HCT116 (cell line): Measurements from ENCODE around the gene ACAP2. TPM values are rescaled to one million over a fixed set of nuclear protein-coding genes. Genes with fewer than 3 reads are reported as not detected.

Experiments
- ATAC-seq: fragments of 200-7000 bp; cut with Tn5 transposase; 2 replicates; pipeline ENCODE4 v1.9.1; 2020; ENCODE audit warnings: mild to moderate bottlenecking, moderate library complexity
- BruUV-seq: library from RNA; stranded (reverse); fragments of 400-500 nt; replicated peaks from 2 replicates; lab custom pipeline; 2021; lab: Mats Ljungman, UMichigan
- CTCF ChIA-PET: fragments of 300-600 bp; sonication (Branson Sonifier 250); formaldehyde crosslinking; loops from one replicate; lab custom pipeline; 2021; ENCODE audit warnings: antibody characterized with exemption; lab: Charles Lee
- POLR2A ChIA-PET: fragments of 300-600, 350-600 bp; sonication (Branson Sonifier 250); formaldehyde crosslinking; loops from one replicate; lab custom pipeline; 2021; ENCODE audit warnings: antibody characterized with exemption; lab: Charles Lee
- RAD21 ChIA-PET, 2 experiments: fragments of 300-600 bp; sonication (Branson Sonifier 250); formaldehyde crosslinking; loops; one replicate each; lab custom pipeline; 2023; ENCODE audit warnings: low total read pairs in 2 of 2; ENCODE audit not compliant: uncharacterized antibody in 2 of 2, unreplicated experiment in 2 of 2, low non-redundant PET in 1 of 2; lab: Charles Lee
- DNase-seq: peaks from one replicate; pipeline ENCODE4 v3.0.0-alpha.2; 2010; ENCODE audit warnings: low read depth, low spot score
- H2AFZ ChIP-seq: fragments of 200-600 bp; shearing (Covaris generic), sonication (generic); 2 replicates; pipeline ENCODE4 v1.6.1; 2017; ENCODE audit warnings: low read depth, mixed run types, mixed read lengths, antibody characterized with exemption, low read length; ENCODE audit not compliant: poor library complexity, severe bottlenecking
- H3K27ac ChIP-seq: 2 replicates; pipeline ENCODE4 v1.5.1; 2012; ENCODE audit warnings: low read depth, low read length
- H3K27me3 ChIP-seq: fragments of 200-600 bp; sonication (generic); 2 replicates; pipeline ENCODE4 v1.6.1; 2016; ENCODE audit warnings: mixed run types, low read length, mixed read lengths; ENCODE audit not compliant: insufficient read depth
- H3K36me3 ChIP-seq, 2 experiments: fragments of 200-500 bp in 1 of 2; fragments of 200-600 bp in 1 of 2; sonication (Bioruptor generic) in 1 of 2; sonication (generic) in 1 of 2; 2 replicates each; pipeline versions ENCODE4 v1.5.1 to v1.6.1; 2014 to 2016; ENCODE audit warnings: low read length in 2 of 2, inconsistent platforms in 1 of 2, mixed read lengths in 1 of 2, mixed run types in 1 of 2; ENCODE audit not compliant: insufficient read depth in 2 of 2, control insufficient read depth in 1 of 2
- H3K4me1 ChIP-seq, 2 experiments: fragments of 200-600 bp in 1 of 2; sonication (generic) in 1 of 2; 2 replicates each; pipeline versions ENCODE4 v1.5.1 to v1.6.1; 2012 to 2017; ENCODE audit warnings: low read length in 2 of 2, inconsistent platforms in 1 of 2, mild to moderate bottlenecking in 1 of 2, mixed read lengths in 1 of 2, mixed run types in 1 of 2, moderate library complexity in 1 of 2; ENCODE audit not compliant: insufficient read depth in 2 of 2, control insufficient read depth in 1 of 2
- H3K4me2 ChIP-seq: fragments of 200-600 bp; sonication (generic); 2 replicates; pipeline ENCODE4 v1.6.1; 2017; ENCODE audit warnings: mixed run types, low read length, mixed read lengths
- H3K4me3 ChIP-seq, 2 experiments: fragments of 200-600 bp in 1 of 2; sonication (generic) in 1 of 2; replicated peaks in 1 of 2; 2 replicates each; pipeline ENCODE4 v1.5.1; 2011 to 2016; ENCODE audit warnings: low read length in 2 of 2, control low read depth in 1 of 2, low read depth in 1 of 2, mild to moderate bottlenecking in 1 of 2, mixed read lengths in 1 of 2, mixed run types in 1 of 2
- H3K79me2 ChIP-seq: fragments of 200-600 bp; sonication (generic); 2 replicates; pipeline ENCODE4 v1.6.1; 2017; ENCODE audit warnings: mild to moderate bottlenecking, mixed run types, low read length, moderate library complexity, mixed read lengths; ENCODE audit not compliant: insufficient read depth
- H3K9ac ChIP-seq: fragments of 200-600 bp; sonication (generic); 2 replicates; pipeline ENCODE4 v1.6.1; 2016; ENCODE audit warnings: low read length, mixed read lengths
- H3K9me2 ChIP-seq: fragments of 200-600 bp; sonication (generic), shearing (Covaris generic); 2 replicates; pipeline ENCODE4 v1.6.1; 2017; ENCODE audit warnings: mixed run types, mild to moderate bottlenecking, moderate library complexity; ENCODE audit not compliant: insufficient read depth
- H3K9me3 ChIP-seq, 2 experiments: fragments of 200-500 bp in 1 of 2; fragments of 200-600 bp in 1 of 2; sonication (Bioruptor generic) in 1 of 2; sonication (generic) in 1 of 2; 2 replicates each; pipeline ENCODE4 v1.6.1; 2014 to 2017; ENCODE audit warnings: low read length in 2 of 2, mixed read lengths in 2 of 2, inconsistent platforms in 1 of 2, low read depth in 1 of 2, mild to moderate bottlenecking in 1 of 2, mixed run types in 1 of 2, moderate library complexity in 1 of 2; ENCODE audit not compliant: control insufficient read depth in 1 of 2, insufficient read depth in 1 of 2
- H4K20me1 ChIP-seq: fragments of 200-600 bp; sonication (generic), shearing (Covaris generic); 2 replicates; pipeline ENCODE4 v1.6.1; 2017; ENCODE audit warnings: mixed run types, mild to moderate bottlenecking, moderate library complexity; ENCODE audit not compliant: insufficient read depth
- CBX3 ChIP-seq: IDR thresholded peaks from 2 replicates; pipeline ENCODE4 v1.6.1; 2012; ENCODE audit warnings: low read depth
- CEBPB ChIP-seq: IDR thresholded peaks from 2 replicates; pipeline ENCODE4 v1.6.1; 2012; ENCODE audit warnings: low read depth
- EGR1 ChIP-seq: IDR thresholded peaks from 2 replicates; pipeline ENCODE4 v1.6.1; 2012; ENCODE audit warnings: low read depth
- ELF1 ChIP-seq: IDR thresholded peaks from 2 replicates; pipeline ENCODE4 v1.6.1; 2012; ENCODE audit warnings: low read depth, borderline replicate concordance
- EZH2 ChIP-seq: fragments of 200-600 bp; sonication (generic); IDR thresholded peaks from 2 replicates; pipeline ENCODE4 v1.6.1; 2017; ENCODE audit warnings: antibody characterized with exemption, mixed run types
- EZH2phosphoT487 ChIP-seq: fragments of 200-600 bp; IDR thresholded peaks from 2 replicates; pipeline ENCODE4 v1.6.1; 2018; ENCODE audit warnings: antibody characterized with exemption, borderline replicate concordance
- FOSL1 ChIP-seq: IDR thresholded peaks from 2 replicates; pipeline ENCODE4 v1.6.1; 2012; ENCODE audit warnings: low read depth
- JUND ChIP-seq: IDR thresholded peaks from 2 replicates; pipeline ENCODE4 v1.6.1; 2012
- POLR2AphosphoS5 ChIP-seq: IDR thresholded peaks from 2 replicates; pipeline ENCODE4 v1.6.1; 2011; ENCODE audit warnings: mild to moderate bottlenecking, low read depth, low read length, moderate library complexity
- REST ChIP-seq: IDR thresholded peaks from 2 replicates; pipeline ENCODE4 v1.6.1; 2012; ENCODE audit warnings: low read depth
- SIN3A ChIP-seq: IDR thresholded peaks from 2 replicates; pipeline ENCODE4 v1.6.1; 2012; ENCODE audit warnings: low read depth
- SP1 ChIP-seq: IDR thresholded peaks from 2 replicates; pipeline ENCODE4 v1.6.1; 2012; ENCODE audit warnings: low read depth
- SRF ChIP-seq: IDR thresholded peaks from 2 replicates; pipeline ENCODE4 v1.6.1; 2012; ENCODE audit warnings: low read depth
- YY1 ChIP-seq: IDR thresholded peaks from 2 replicates; pipeline ENCODE4 v1.6.1; 2011; ENCODE audit warnings: low read length, low read depth, moderate library complexity, mild to moderate bottlenecking; ENCODE audit not compliant: insufficient replicate concordance; ENCODE audit errors: extremely low read depth
- ZFX ChIP-seq: fragments of 450-650 bp; IDR thresholded peaks from 2 replicates; pipeline ENCODE4 v1.6.1; 2017
- ZNF274 ChIP-seq: fragments of 200-500 bp; sonication (Bioruptor generic); IDR thresholded peaks from 2 replicates; pipeline ENCODE4 v1.6.1; 2014; ENCODE audit warnings: mild to moderate bottlenecking, low read depth, low read length, inconsistent platforms
- intact Hi-C: fragments of 100-400 bp; cut with micrococcal nuclease; formaldehyde crosslinking; loops from 2 replicates; pipeline ENCODE4 v1.10.0; 2022
- total RNA-seq: library from RNA; stranded (reverse); gene quantifications from one replicate; pipeline ENCODE4 v1.2.1, GENCODE V29; 2021; ENCODE audit not compliant: unreplicated experiment
- TF ChIP-seq, protein P1 (sequence below): IDR thresholded peaks from 2 replicates; pipeline ENCODE4 v1.6.1; 2011; ENCODE audit warnings: mild to moderate bottlenecking, low read length, moderate library complexity; ENCODE audit not compliant: insufficient replicate concordance; ENCODE audit errors: extremely low read depth
- TF ChIP-seq, protein P2 (sequence below): IDR thresholded peaks from 2 replicates; pipeline ENCODE4 v1.6.1; 2012
- TF ChIP-seq, protein P3 (sequence below), 3 experiments: fragments of 200-600 bp in 1 of 3; sonication (generic) in 1 of 3; IDR thresholded peaks in 2 of 3; conservative IDR thresholded peaks in 1 of 3; 2 replicates each; pipeline ENCODE4 v1.5.1; 2012 to 2017; ENCODE audit warnings: low read depth in 2 of 3, low read length in 2 of 3, antibody characterized with exemption in 1 of 3, borderline replicate concordance in 1 of 3, control low read depth in 1 of 3, mild to moderate bottlenecking in 1 of 3, mixed read lengths in 1 of 3, mixed run types in 1 of 3, moderate library complexity in 1 of 3; ENCODE audit not compliant: insufficient read depth in 1 of 3

Gene ACAP2
- total RNA-seq, 1 experiment from 2014 or later, result 43.0 TPM

- Histone ChIP-seq H3K4me2 (no peak overlapping the region), H3K4me3 (no peak overlapping the region), H3K9ac (no peak overlapping the region), H3K79me2 (no peaks in the 10 kb centered on the region), H3K9me3 (no peaks in the 10 kb centered on the region), H4K20me1 (no peaks in the 10 kb centered on the region), H3K27me3 (no peaks in the 10 kb centered on the region), H2AFZ (no peak overlapping the region), H3K4me1 (peaks cover 0 to 4% of the 10 kb centered on the region in 2 experiments; a peak in 3 of 4 replicates), H3K9me2 (no peaks in the 10 kb centered on the region), H3K27ac (no peak overlapping the region), H3K36me3 (no peaks in the 10 kb centered on the region)
- RAD21 ChIA-PET, result no interaction called here
- ATAC-seq (no peak), DNase-seq (no peak)
- POLR2A ChIA-PET, result no interaction called here
- TF ChIP-seq, protein P1, sequence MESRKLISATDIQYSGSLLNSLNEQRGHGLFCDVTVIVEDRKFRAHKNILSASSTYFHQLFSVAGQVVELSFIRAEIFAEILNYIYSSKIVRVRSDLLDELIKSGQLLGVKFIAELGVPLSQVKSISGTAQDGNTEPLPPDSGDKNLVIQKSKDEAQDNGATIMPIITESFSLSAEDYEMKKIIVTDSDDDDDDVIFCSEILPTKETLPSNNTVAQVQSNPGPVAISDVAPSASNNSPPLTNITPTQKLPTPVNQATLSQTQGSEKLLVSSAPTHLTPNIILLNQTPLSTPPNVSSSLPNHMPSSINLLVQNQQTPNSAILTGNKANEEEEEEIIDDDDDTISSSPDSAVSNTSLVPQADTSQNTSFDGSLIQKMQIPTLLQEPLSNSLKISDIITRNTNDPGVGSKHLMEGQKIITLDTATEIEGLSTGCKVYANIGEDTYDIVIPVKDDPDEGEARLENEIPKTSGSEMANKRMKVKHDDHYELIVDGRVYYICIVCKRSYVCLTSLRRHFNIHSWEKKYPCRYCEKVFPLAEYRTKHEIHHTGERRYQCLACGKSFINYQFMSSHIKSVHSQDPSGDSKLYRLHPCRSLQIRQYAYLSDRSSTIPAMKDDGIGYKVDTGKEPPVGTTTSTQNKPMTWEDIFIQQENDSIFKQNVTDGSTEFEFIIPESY, result no peak
- no peak for TF ChIP-seq POLR2AphosphoS5
- TF ChIP-seq CBX3, result no peak
- no peak for TF ChIP-seq ELF1
- no peak for TF ChIP-seq EZH2phosphoT487
- TF ChIP-seq FOSL1, result no peak
- TF ChIP-seq EZH2, result no peak
- TF ChIP-seq EGR1, result no peak
- TF ChIP-seq SIN3A, result no peak
- TF ChIP-seq CEBPB, result no peak
- TF ChIP-seq, protein P2, sequence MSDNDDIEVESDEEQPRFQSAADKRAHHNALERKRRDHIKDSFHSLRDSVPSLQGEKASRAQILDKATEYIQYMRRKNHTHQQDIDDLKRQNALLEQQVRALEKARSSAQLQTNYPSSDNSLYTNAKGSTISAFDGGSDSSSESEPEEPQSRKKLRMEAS, result no peak
- TF ChIP-seq, protein P3, sequence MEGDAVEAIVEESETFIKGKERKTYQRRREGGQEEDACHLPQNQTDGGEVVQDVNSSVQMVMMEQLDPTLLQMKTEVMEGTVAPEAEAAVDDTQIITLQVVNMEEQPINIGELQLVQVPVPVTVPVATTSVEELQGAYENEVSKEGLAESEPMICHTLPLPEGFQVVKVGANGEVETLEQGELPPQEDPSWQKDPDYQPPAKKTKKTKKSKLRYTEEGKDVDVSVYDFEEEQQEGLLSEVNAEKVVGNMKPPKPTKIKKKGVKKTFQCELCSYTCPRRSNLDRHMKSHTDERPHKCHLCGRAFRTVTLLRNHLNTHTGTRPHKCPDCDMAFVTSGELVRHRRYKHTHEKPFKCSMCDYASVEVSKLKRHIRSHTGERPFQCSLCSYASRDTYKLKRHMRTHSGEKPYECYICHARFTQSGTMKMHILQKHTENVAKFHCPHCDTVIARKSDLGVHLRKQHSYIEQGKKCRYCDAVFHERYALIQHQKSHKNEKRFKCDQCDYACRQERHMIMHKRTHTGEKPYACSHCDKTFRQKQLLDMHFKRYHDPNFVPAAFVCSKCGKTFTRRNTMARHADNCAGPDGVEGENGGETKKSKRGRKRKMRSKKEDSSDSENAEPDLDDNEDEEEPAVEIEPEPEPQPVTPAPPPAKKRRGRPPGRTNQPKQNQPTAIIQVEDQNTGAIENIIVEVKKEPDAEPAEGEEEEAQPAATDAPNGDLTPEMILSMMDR (IDR thresholded peaks at IDR 0.05 in 2 of 3, conservative IDR thresholded peaks at IDR 0.05 in 1 of 3; ENCODE audit: borderline replicate concordance in 1 of 3, insufficient read depth in 1 of 3, low read depth in 2 of 3, low read length in 2 of 3), result no peak
- TF ChIP-seq REST, result no peak
- TF ChIP-seq SRF, result no peak
- no peak for TF ChIP-seq JUND
- no peak for TF ChIP-seq ZFX
- no peak for TF ChIP-seq SP1
- TF ChIP-seq YY1, result no peak
- no peak for TF ChIP-seq ZNF274
- CTCF ChIA-PET, result interaction anchor here (1.1 kb wide), 1 partner anchor 20 kb away, joined by 4 read pairs; the partner anchor contains the start of gene XXYLT1
- no TSS peak for BruUV-seq
- intact Hi-C loops, result no loop called here
These were observed 192.2 kb downstream of the ACAP2 start for GRCh38 chr3:195250473-195251251.
